HPDE6-E6E7 (cell line): Measurements from ENCODE around the gene TRIM33.
"Not testable (repeated sequence)": the region's sequence is repeated elsewhere in the genome, so short reads cannot be mapped to it uniquely, and the experiment has no call there.

Source experiments
- DNase-seq: peaks from one replicate; pipeline ENCODE4 v3.0.0; 2011; ENCODE audit warnings: missing footprints; ENCODE audit errors: extremely low spot score

Gene TRIM33

DNA sequence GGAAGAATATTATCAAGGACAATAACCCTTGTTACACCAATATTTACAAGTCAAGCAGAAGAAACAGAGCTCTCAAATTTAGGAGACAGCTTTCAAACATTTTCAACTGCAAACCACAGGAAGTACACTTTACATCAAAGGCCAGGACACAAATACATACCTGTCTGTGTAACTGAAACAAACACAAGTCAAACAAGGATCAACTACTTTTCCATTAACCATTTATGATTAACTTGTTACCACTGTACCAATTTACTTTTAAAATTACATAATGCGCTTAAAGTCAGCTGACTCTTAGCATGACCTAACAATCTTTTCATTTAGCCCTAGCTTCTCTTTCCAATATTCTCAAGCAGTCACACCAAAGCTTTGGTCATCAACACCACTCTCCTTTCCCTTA lies 43.5 kb downstream of the TRIM33 start:
- DNase-seq = no peak

- DNase-seq = no peak
Observed at GRCh38 chr1:114466334-114467014, 44.5 kb downstream of the TRIM33 start.

- no peak for DNase-seq
Observed at GRCh38 chr1:114462963-114463362, 48.0 kb downstream of the TRIM33 start.

GRCh38 chr1:114462341-114462740 lies 48.7 kb downstream of the TRIM33 start:
- no peak for DNase-seq

GRCh38 chr1:114458237-114458777 lies 52.7 kb downstream of the TRIM33 start:
- DNase-seq = peak; percentile 15

GRCh38 chr1:114457675-114458236 lies 53.2 kb downstream of the TRIM33 start:
- no peak for DNase-seq

DNA sequence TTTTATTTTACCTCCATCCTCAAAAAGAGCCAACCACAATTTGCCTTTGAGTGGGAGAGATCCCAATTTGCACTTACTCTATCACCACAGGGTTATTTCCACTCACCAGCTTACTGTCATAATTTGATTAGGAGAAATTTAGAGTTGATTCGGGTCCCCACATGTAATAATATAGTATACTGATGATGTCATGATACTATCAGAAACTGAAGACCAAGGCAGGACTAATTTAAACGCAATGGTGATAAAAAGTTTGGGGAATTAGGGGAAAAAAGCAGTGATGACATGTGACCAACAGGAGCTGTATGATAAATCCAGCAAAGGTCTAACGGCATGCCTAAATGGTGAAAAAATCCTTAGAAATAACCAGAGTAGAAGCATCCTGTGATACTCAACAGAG lies 54.4 kb downstream of the TRIM33 start:
- DNase-seq = no peak

- DNase-seq = no peak
Observed at GRCh38 chr1:114455102-114455785, 55.8 kb downstream of the TRIM33 start.

- DNase-seq = no peak
Observed at GRCh38 chr1:114454539-114454938, 56.5 kb downstream of the TRIM33 start.

- DNase-seq = no peak
Observed at GRCh38 chr1:114453361-114453784, 57.6 kb downstream of the TRIM33 start.

- no peak for DNase-seq
Observed at GRCh38 chr1:114448370-114449036, 62.5 kb downstream of the TRIM33 start.

GRCh38 chr1:114446198-114446597 lies 64.8 kb downstream of the TRIM33 start:
- no peak for DNase-seq

DNA sequence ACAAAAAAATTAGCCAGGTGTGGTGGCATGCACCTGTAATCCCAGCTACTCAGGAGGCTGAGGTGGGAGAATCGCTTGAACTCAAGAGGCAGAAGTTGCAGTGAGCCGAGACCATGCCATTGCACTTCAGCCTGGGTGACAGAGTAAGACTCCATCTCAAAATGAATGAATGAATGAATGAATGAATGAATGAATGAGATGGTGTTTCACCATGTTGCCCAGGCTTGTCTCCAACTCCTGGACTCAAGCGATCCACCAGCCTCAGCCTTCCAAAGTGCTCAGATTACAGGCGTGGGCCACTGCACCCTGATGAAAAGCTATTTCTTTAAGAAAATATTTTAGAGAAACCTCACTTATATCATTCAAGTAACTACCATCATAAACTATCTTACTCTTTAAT lies 67.8 kb downstream of the TRIM33 start:
- DNase-seq = not testable (repeated sequence)

DNA sequence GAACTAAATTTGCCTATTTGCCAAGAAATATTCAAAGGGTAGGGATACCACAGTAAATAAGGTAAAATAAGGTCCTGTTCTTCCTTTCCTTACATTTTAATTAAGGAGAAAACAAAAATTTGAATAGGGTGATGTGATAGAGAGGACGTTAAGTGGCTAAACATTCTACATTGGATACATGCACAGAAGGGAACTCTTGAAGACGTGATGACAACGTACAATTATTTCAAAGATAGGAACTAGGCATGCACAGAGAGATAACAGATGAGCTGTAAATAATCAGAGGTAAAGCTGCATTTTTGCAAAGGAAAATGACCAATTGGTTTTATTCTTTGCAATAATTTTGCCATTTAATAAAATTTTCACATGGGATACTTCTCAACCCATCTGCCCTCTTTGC lies 69.7 kb downstream of the TRIM33 start:
- no peak for DNase-seq

DNA sequence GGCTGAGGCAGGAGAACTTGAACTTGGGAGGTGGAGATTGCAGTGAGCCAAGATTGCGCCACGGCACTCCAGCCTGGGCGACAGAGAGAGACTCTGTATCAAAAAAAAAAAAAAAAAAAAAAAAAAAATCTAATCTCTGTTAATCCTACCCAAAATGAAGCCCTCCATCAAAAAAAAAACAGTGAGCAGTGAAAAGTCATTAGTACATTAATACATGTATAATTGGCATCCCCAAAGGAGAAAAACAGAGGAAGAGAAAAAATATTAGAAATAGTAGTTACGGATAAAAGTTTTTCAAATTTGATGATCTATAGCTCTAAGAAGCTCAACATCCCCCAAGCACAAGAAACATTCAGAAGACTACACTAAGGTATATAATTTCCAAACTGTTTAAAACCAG lies 71.6 kb downstream of the TRIM33 start:
- DNase-seq = no peak

DNA sequence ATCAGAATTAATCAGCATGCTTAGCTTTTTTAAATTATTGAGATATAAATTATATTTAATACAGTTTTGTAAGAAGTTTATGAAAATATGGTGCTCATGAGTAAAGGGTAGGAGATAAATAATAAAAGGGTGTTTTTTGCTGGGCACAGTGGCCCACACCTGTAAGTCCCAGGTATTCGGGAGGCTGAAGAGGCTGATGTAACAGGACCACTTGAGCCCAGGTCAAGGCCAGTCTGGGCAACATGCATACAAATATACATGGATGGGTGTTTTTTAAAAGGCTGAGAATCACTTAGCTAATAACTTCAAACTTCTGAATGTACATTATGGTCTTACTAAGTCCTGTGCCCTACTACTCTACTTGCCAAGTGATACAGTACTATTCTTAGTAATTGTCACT lies 73.2 kb downstream of the TRIM33 start:
- no peak for DNase-seq

DNA sequence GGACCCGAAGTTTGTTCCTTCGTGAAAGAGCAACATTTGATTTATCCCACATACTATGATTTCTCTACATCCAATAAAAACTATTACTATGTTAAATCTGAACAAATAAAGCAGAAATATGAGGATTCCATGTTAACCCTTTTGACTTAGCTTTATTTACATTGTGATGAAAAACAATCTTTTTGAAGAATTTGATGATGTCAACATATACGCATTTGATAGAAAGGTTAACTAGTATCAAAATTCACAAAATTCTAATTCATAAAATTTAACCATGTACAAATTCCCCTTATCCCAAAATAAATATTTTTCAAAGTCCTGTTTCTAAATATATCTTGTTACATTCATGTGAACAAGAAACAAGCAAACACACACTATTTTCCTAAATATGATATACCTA lies 74.2 kb downstream of the TRIM33 start:
- no peak for DNase-seq

GRCh38 chr1:114435088-114435715 lies 75.8 kb downstream of the TRIM33 start:
- DNase-seq = no peak

DNA sequence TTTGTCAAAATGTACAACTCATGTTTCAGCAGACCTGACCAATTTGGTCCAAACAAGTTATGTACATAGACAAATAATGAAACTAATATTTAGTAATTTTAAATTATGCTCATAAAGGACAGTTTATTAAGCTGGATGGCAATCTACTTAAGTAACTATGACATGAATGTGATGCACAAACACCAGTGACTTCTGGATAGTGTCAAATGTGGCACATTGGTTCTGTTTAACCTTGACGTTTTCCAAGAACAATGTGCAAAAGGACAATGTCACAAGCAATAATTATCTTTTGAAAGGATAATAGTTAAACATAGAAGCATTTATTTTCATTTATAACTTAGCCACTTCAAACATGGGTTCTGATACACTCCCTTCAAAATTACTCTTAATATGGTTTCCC lies 80.0 kb downstream of the TRIM33 start:
- no peak for DNase-seq

GRCh38 chr1:114428083-114428754 lies 82.8 kb downstream of the TRIM33 start:
- DNase-seq = no peak

DNA sequence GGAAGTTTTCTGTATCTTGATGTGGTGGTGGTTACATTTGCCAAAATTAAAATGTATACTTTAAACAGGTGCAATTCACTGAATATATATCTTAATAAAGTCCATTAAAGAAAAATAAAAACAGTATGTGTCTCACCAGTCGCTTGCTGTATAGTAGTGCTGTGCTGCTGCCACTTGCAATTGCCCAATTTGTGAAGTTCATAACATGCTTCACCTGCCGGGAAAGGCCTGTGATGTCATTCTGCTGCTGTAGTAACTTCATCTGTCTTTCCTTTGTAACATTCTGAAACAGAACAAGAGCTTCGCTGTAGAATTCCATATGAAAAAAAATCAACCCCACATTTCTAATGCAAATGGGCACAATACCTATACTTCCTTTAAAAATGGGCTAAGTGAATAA lies 83.4 kb downstream of the TRIM33 start:
- no peak for DNase-seq
